HepG2 (cell line): ENCODE measurements around the gene LDAH. TPM values are rescaled to one million over a fixed set of nuclear protein-coding genes. Genes with fewer than 3 reads are reported as not detected.
A peak's percentile ranks its signal among the peaks of the same experiment; 100 is the strongest.

Experiments
- CCDC6 ChIP-seq: sonication (generic); formaldehyde crosslinking; IDR thresholded peaks from 2 replicates; pipeline ENCODE4 v1.8.1; 2022; ENCODE audit warnings: mild to moderate bottlenecking, missing genetic modification reagents, moderate library complexity
- GABPB1 ChIP-seq: IDR thresholded peaks from 2 replicates; pipeline ENCODE4 v1.6.1; 2016; ENCODE audit warnings: mild to moderate bottlenecking, missing genetic modification reagents, moderate library complexity, missing compliant biosample characterization
- HOXA9 ChIP-seq: sonication (generic); formaldehyde crosslinking; IDR thresholded peaks from 2 replicates; pipeline ENCODE4 v1.8.1; 2022; ENCODE audit warnings: missing genetic modification reagents, mild to moderate bottlenecking, moderate library complexity, borderline replicate concordance
- JUND ChIP-seq: sonication (generic); formaldehyde crosslinking; IDR thresholded peaks from 2 replicates; pipeline ENCODE4 v1.8.0; 2022; ENCODE audit warnings: mild to moderate bottlenecking, missing genetic modification reagents
- KDM3A ChIP-seq: IDR thresholded peaks from 2 replicates; pipeline ENCODE4 v1.6.1; 2018; ENCODE audit warnings: low read depth, missing compliant biosample characterization
- KLF11 ChIP-seq: IDR thresholded peaks from 2 replicates; pipeline ENCODE4 v1.6.1; 2016; ENCODE audit warnings: missing compliant biosample characterization
- NONO ChIP-seq, 2 experiments: fragments of 450-650 bp in 1 of 2; sonication (generic) in 1 of 2; formaldehyde crosslinking in 1 of 2; IDR thresholded peaks in 1 of 2; conservative IDR thresholded peaks in 1 of 2; 2 replicates each; pipeline versions ENCODE4 v1.6.1 to v1.8.0; 2017 to 2022; ENCODE audit warnings: mild to moderate bottlenecking in 1 of 2, missing genetic modification reagents in 1 of 2, moderate library complexity in 1 of 2
- TBP ChIP-seq: sonication (generic); formaldehyde crosslinking; IDR thresholded peaks from 2 replicates; pipeline ENCODE4 v1.5.0; 2020; ENCODE audit warnings: missing genetic modification reagents
- YY1 ChIP-seq: IDR thresholded peaks from 2 replicates; pipeline ENCODE4 v1.6.1; 2011; ENCODE audit warnings: low read length, low read depth, moderate library complexity, mild to moderate bottlenecking; ENCODE audit not compliant: insufficient read depth, insufficient replicate concordance
- ZNF430 ChIP-seq: sonication (generic); formaldehyde crosslinking; IDR thresholded peaks from 2 replicates; pipeline ENCODE4 v1.9.0; 2021; ENCODE audit warnings: mild to moderate bottlenecking, missing genetic modification reagents
- ZNF614 ChIP-seq: IDR thresholded peaks from 2 replicates; pipeline ENCODE4 v1.6.1; 2018; ENCODE audit warnings: missing biosample characterization, missing genetic modification reagents, inconsistent platforms, borderline replicate concordance
- ZNF674 ChIP-seq: sonication (generic); formaldehyde crosslinking; IDR thresholded peaks from 2 replicates; pipeline ENCODE4 v1.5.0; 2020; ENCODE audit warnings: low read depth, mild to moderate bottlenecking, missing genetic modification reagents
- ZNF788 ChIP-seq: sonication (generic); formaldehyde crosslinking; IDR thresholded peaks from 2 replicates; pipeline ENCODE4 v1.5.0; 2020; ENCODE audit warnings: mild to moderate bottlenecking, missing genetic modification reagents, borderline replicate concordance
- ZNF790 ChIP-seq: sonication (generic); formaldehyde crosslinking; IDR thresholded peaks from 2 replicates; pipeline ENCODE4 v1.8.0; 2022; ENCODE audit warnings: missing genetic modification reagents, mild to moderate bottlenecking, borderline replicate concordance
- ZSCAN29 ChIP-seq: sonication (generic); formaldehyde crosslinking; conservative IDR thresholded peaks from 2 replicates; pipeline ENCODE4 v1.4.0; 2020; ENCODE audit warnings: mild to moderate bottlenecking, missing genetic modification reagents
- polyA plus RNA-seq, 8 experiments: library from polyadenylated mRNA; depleted of rRNA in 3 of 8; stranded (reverse) in 7 of 8; unstranded in 1 of 8; fragments of >200 nt; fragmentation: Illumina TruSeq in 4 of 8; extraction: Trizol in 4 of 8; gene quantifications; 2 replicates each; pipeline versions ENCODE4 v1.2.1 to v1.2.3, GENCODE V29; 2011 to 2016; ENCODE audit warnings: low read depth in 4 of 8, missing spikeins in 1 of 8, mixed read lengths in 1 of 8; ENCODE audit not compliant: insufficient read depth in 1 of 8
- total RNA-seq, 5 experiments: library from RNA; depleted of rRNA; stranded (reverse); fragments of >200 nt; fragmentation: Illumina TruSeq; extraction: Trizol; gene quantifications; 2 replicates each; pipeline ENCODE4 v1.2.3, GENCODE V29; 2016; ENCODE audit warnings: low read depth in 1 of 5
- TF ChIP-seq, protein P1 (sequence below): sonication (generic); formaldehyde crosslinking; IDR thresholded peaks from 2 replicates; pipeline ENCODE4 v1.4.0; 2020; ENCODE audit warnings: mild to moderate bottlenecking, low read depth, missing genetic modification reagents
- TF ChIP-seq, protein P2 (sequence below): sonication (generic); formaldehyde crosslinking; IDR thresholded peaks from 2 replicates; pipeline ENCODE4 v1.5.1; 2020; ENCODE audit warnings: mild to moderate bottlenecking, missing genetic modification reagents, moderate library complexity
- TF ChIP-seq, protein P3 (sequence below): sonication (generic); formaldehyde crosslinking; IDR thresholded peaks from 2 replicates; pipeline ENCODE4 v1.8.1; 2023; ENCODE audit warnings: mild to moderate bottlenecking, missing genetic modification reagents
- TF ChIP-seq, protein P4 (sequence below): sonication (generic); formaldehyde crosslinking; conservative IDR thresholded peaks from 2 replicates; pipeline ENCODE4 v1.4.0; 2020; ENCODE audit warnings: missing genetic modification reagents

LDAH gene
- total and polyA plus RNA-seq, 2 of the 13 experiments (the other 11 are each of a cell fraction or from before 2014, with no cell fraction given): 28.8 to 46.2 TPM

DNA sequence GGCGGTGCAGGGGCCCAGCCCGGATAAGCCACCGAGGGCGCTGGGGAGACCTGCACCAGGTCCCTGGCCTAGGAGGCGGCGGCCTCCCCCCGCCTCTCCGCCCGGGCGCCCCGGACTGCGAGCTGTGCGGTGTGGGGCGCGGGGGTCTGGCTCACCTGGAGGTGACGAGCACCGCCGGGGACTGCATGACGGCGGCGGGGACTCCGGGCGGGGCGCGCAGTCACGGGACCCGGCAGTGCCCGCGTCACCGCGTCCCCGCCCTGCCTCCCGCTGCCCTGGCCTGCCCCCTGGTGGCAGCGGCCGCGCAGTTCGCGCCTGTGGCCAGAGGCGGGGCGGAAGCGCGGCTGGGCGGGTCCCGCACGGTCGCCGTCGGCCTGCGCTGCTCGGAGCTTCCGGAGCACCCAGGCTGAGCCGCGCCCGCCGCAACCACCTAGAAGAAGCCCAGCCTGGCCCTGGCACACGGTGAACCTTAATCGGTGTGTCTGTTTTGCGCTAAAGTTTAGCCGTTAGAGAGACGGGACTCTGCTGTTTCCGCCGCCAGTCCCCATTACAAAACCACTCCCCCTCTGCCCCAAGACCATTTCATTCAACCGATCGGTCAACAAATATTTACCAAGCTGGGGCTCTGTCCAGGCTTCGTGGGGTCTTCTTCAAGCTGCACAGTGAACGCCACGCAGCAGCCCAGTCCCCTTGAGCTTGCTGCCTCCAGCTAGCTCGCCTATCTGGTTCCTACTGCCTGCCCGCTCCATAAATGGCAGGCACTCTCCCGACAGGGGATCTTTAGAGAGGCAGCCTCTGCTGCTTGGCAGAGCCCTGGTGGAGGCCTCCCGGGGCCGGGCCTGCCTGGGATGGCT is 171.8 kb downstream of the LDAH start, which contains the start of gene HS1BP3 (continued):
- TF ChIP-seq YY1 (peak; percentile 82), KLF11 (CRISPR knock-in tag) (no peak), GABPB1 (peak; percentile 87), JUND (0 out of 2 replicates have a peak, but pooled peaks have one; percentile 61), ZSCAN29 (CRISPR knock-in tag) (peak; percentile 71; the same call in 1 of the 2 replicates), ZNF674 (CRISPR knock-in tag) (0 out of 2 replicates have a peak, but pooled peaks have one; percentile 83), ZNF790 (no peak), ZNF430 (CRISPR knock-in tag) (peak; percentile 85), CCDC6 (CRISPR knock-in tag) (peak; percentile 96), HOXA9 (0 out of 2 replicates have a peak, but pooled peaks have one; percentile 72), ZNF614 (CRISPR knock-in tag) (peak; percentile 48; the same call in 1 of the 2 replicates), ZNF788 (peak; percentile 12; the same call in 1 of the 2 replicates), TBP (CRISPR knock-in tag) (peak; percentile 90; the same call in 1 of the 2 replicates), NONO (IDR thresholded peaks at IDR 0.05) (no peak), NONO (CRISPR knock-in tag; conservative IDR thresholded peaks at IDR 0.05) (peak; percentile 94), KDM3A (CRISPR knock-in tag) (peak; percentile 67)
- TF ChIP-seq, protein P1, sequence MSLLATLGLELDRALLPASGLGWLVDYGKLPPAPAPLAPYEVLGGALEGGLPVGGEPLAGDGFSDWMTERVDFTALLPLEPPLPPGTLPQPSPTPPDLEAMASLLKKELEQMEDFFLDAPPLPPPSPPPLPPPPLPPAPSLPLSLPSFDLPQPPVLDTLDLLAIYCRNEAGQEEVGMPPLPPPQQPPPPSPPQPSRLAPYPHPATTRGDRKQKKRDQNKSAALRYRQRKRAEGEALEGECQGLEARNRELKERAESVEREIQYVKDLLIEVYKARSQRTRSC (CRISPR knock-in tag): peak; percentile 94; the same call in 1 of the 2 replicates
- TF ChIP-seq, protein P2, sequence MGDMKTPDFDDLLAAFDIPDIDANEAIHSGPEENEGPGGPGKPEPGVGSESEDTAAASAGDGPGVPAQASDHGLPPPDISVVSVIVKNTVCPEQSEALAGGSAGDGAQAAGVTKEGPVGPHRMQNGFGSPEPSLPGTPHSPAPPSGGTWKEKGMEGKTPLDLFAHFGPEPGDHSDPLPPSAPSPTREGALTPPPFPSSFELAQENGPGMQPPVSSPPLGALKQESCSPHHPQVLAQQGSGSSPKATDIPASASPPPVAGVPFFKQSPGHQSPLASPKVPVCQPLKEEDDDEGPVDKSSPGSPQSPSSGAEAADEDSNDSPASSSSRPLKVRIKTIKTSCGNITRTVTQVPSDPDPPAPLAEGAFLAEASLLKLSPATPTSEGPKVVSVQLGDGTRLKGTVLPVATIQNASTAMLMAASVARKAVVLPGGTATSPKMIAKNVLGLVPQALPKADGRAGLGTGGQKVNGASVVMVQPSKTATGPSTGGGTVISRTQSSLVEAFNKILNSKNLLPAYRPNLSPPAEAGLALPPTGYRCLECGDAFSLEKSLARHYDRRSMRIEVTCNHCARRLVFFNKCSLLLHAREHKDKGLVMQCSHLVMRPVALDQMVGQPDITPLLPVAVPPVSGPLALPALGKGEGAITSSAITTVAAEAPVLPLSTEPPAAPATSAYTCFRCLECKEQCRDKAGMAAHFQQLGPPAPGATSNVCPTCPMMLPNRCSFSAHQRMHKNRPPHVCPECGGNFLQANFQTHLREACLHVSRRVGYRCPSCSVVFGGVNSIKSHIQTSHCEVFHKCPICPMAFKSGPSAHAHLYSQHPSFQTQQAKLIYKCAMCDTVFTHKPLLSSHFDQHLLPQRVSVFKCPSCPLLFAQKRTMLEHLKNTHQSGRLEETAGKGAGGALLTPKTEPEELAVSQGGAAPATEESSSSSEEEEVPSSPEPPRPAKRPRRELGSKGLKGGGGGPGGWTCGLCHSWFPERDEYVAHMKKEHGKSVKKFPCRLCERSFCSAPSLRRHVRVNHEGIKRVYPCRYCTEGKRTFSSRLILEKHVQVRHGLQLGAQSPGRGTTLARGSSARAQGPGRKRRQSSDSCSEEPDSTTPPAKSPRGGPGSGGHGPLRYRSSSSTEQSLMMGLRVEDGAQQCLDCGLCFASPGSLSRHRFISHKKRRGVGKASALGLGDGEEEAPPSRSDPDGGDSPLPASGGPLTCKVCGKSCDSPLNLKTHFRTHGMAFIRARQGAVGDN (CRISPR knock-in tag): peak; percentile 97
- TF ChIP-seq, protein P3, sequence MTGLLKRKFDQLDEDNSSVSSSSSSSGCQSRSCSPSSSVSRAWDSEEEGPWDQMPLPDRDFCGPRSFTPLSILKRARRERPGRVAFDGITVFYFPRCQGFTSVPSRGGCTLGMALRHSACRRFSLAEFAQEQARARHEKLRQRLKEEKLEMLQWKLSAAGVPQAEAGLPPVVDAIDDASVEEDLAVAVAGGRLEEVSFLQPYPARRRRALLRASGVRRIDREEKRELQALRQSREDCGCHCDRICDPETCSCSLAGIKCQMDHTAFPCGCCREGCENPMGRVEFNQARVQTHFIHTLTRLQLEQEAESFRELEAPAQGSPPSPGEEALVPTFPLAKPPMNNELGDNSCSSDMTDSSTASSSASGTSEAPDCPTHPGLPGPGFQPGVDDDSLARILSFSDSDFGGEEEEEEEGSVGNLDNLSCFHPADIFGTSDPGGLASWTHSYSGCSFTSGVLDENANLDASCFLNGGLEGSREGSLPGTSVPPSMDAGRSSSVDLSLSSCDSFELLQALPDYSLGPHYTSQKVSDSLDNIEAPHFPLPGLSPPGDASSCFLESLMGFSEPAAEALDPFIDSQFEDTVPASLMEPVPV (CRISPR knock-in tag): no peak; the same call in 1 of the 2 replicates
- TF ChIP-seq, protein P4, sequence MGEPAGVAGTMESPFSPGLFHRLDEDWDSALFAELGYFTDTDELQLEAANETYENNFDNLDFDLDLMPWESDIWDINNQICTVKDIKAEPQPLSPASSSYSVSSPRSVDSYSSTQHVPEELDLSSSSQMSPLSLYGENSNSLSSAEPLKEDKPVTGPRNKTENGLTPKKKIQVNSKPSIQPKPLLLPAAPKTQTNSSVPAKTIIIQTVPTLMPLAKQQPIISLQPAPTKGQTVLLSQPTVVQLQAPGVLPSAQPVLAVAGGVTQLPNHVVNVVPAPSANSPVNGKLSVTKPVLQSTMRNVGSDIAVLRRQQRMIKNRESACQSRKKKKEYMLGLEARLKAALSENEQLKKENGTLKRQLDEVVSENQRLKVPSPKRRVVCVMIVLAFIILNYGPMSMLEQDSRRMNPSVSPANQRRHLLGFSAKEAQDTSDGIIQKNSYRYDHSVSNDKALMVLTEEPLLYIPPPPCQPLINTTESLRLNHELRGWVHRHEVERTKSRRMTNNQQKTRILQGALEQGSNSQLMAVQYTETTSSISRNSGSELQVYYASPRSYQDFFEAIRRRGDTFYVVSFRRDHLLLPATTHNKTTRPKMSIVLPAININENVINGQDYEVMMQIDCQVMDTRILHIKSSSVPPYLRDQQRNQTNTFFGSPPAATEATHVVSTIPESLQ (CRISPR knock-in tag): no peak
